NCI-H226 (cell line): ENCODE data around the gene CCDC142.
"Not testable (repeated sequence)": the region's sequence is repeated elsewhere in the genome, so short reads cannot be mapped to it uniquely, and the experiment has no call there.

ENCODE experiments used
- DNase-seq: peaks from one replicate; pipeline ENCODE4 v3.0.0-alpha.2; 2015

The CCDC142 gene

DNA sequence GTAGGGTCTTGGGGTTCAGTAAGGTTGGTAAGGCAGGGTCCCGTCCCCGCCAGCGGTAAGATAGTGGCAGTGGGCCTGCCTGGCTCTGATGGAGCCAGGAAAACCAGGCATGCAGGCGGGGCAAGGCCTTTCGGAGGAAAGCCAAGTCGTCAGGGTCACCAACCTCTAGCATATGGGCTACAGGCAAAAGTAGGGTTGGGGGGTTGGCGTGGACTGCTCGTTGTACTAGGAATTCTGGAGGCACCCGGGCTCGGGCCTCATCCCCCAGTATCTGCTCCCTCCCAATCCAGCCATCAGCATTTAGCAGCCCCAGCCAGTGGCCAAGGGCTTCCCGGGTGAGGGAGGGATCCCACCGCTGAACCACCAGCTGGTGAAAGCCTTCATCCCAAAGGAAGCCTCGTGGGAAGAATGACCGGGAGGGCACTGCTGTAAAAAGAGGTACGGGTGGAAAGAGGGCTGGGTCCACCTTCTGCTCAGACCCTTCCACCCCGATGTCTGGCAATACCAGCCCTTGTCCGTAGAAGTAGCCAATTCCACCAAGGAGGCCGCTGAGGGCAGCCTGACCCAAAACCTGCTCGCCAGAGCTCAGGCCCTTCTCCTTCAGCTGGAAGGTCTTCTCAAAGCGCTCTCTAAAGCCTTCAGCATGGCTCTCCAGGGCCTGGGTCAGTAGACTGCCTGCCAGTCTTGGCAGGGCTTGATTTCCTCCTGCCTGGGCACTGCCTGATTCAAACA lies 20.6 kb downstream of the CCDC142 start:
- DNase-seq = no peak

DNA sequence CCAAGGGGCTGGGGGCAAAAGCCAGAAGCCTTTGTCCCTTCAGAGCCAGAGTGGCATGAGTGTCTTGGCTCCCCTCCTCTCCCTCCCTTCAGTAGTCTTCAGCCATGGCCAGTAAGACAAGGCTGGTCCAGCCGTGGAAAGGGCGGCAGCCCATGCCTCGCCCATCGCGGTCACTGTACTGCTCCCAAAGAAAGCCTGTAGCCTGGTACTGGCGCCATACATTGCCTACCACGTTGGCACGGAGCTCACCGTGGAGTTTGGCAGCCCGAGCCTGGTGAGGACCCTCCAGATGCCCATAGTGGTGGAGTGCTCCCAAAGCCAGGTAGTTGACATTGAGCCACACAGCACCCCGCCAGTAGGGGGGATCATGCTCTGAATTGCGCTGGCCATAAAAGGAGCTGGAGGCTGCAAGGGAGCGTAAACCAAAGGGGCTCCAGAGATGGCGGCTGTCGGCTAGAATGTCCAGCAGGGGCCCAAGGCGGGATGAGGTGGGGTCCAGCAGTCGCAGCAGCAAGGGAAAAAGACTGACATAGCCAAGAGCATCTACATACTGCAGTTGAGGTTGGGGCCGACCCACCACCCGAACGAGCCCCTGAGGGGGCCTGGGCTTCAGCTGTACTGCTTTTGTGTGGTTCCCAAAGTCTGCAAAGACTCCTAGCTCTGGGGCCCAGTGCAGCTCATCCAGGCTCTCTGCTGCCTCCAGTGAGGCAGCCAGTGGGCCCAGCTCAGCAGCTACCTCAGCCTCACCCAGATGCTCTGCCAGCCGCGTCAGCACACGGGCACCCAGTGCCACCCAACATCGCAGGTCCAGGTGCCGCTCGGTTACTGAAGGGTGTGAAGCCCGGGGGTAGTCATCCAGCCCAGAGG lies 21.4 kb downstream of the CCDC142 start:
- DNase-seq = no peak

DNA sequence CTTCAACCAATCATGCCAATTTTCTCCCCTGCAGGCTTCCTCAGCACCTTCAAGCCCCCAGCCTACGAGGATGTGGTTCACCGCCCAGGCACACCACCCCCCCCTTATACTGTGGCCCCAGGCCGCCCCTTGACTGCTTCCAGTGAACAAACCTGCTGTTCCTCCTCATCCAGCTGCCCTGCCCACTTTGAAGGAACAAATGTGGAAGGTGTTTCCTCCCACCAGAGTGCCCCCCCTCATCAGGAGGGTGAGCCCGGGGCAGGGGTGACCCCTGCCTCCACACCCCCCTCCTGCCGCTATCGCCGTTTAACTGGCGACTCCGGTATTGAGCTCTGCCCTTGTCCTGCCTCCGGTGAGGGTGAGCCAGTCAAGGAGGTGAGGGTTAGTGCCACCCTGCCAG lies 22.6 kb downstream of the CCDC142 start:
- not testable (repeated sequence) for DNase-seq

DNA sequence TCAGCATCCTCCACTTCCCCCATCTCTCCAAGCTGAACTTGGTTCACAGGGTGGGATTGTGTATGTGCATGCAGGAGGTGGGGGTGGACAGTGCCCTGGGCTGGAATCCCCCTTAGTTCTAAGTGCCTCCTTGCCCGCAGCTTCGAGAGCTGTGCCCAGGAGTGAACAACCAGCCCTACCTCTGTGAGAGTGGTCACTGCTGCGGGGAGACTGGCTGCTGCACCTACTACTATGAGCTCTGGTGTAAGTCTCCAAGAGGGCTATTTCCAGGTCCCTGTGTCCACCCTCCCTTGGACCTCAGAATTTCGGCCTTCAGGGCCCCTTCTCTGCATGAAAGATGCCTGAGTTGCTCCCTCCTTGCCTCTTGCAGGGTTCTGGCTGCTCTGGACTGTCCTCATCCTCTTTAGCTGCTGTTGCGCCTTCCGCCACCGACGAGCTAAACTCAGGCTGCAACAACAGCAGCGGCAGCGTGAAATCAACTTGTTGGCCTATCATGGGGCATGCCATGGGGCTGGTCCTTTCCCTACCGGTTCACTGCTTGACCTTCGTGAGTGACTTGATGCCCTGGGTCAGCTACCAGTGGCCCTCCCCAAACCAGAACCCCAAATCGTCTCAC lies 23.2 kb downstream of the CCDC142 start:
- DNase-seq = not testable (repeated sequence)

GRCh38 chr2:74458938-74459363 lies 23.8 kb downstream of the CCDC142 start:
- DNase-seq = no peak

DNA sequence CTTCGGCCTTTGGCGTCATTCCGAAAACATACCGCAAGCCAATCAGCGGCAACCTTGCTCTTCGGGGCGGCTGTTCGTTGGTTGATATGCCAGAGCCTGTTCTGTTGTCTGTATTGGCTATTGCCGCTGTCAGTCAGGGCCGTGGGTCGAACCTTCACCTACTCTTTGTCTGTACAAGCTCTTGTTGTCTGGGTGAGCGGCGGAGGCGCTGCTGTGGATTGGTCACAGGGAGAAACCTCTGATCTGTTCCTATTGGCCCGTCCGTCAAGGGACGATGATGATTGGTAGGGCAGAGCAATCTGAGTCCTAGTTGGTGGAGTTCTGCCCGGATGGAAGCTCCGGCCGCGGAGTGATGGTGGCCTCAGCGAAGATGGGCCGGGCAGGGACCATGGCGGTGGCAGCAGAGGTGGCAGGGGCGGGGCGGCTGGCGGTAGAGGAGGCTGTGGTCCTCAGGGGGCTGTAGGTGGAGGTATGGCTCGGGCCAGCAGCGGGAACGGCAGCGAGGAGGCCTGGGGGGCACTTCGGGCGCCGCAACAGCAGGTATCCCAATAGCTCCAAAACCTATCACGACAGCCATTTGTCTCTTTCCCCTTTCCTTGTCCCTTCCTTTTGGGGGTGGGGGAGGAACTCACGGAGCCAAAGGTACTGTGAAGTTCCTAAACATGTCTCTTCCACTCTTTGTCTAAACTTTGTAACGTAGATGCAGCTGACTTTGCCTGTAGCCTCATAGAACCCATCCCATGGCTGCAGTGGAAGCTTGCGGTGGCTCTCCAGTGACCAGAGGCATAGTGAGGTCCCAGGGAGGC lies 24.5 kb downstream of the CCDC142 start, which contains the start of gene WBP1:
Gene WBP1, plus strand, starts transcription at position 307 of the 806 bp plus-strand sequence. Its CDS starts 165 bp downstream, at position 472.
- DNase-seq = peak; percentile 100

DNA sequence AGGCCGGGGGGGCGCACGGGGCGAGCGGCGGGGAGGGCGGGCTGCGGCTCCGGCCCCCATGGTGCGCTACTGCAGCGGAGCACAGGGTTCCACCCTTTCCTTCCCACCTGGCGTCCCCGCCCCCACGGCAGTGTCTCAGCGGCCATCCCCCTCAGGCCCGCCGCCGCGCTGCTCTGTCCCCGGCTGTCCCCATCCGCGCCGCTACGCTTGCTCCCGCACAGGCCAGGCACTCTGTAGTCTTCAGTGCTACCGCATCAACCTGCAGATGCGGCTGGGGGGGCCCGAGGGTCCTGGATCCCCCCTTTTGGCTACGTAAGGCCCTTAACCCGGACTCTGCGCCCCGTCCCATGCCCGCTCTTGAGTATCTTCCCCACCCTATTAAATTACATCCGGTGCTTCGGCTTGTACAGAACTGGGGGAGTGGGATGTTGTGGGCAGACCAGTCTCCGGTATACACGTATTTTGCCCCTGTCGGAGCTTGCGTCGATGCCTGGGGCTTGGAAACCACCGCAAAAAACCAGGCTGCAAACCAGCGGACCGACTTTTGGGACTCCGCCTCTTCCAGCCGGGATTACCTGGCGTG lies 25.2 kb downstream of the CCDC142 start:
- no peak for DNase-seq

GRCh38 chr2:74457129-74457548 lies 25.7 kb downstream of the CCDC142 start:
- no peak for DNase-seq

GRCh38 chr2:74454654-74455511 lies 27.9 kb downstream of the CCDC142 start, which contains the start of gene INO80B:
INO80B (plus strand) TSS chr2:74455087; CDS start chr2:74455117, 30 bp downstream.
- DNase-seq = peak; percentile 87

- DNase-seq = no peak
These were observed 32.1 kb downstream of the CCDC142 start for GRCh38 chr2:74450570-74451190.

- DNase-seq = no peak
These were observed 34.0 kb downstream of the CCDC142 start for GRCh38 chr2:74448771-74449170.

- DNase-seq = no peak
These were observed 35.4 kb downstream of the CCDC142 start for GRCh38 chr2:74447230-74447999.

- DNase-seq = no peak
These were observed 38.1 kb downstream of the CCDC142 start for GRCh38 chr2:74444498-74445318.

DNA sequence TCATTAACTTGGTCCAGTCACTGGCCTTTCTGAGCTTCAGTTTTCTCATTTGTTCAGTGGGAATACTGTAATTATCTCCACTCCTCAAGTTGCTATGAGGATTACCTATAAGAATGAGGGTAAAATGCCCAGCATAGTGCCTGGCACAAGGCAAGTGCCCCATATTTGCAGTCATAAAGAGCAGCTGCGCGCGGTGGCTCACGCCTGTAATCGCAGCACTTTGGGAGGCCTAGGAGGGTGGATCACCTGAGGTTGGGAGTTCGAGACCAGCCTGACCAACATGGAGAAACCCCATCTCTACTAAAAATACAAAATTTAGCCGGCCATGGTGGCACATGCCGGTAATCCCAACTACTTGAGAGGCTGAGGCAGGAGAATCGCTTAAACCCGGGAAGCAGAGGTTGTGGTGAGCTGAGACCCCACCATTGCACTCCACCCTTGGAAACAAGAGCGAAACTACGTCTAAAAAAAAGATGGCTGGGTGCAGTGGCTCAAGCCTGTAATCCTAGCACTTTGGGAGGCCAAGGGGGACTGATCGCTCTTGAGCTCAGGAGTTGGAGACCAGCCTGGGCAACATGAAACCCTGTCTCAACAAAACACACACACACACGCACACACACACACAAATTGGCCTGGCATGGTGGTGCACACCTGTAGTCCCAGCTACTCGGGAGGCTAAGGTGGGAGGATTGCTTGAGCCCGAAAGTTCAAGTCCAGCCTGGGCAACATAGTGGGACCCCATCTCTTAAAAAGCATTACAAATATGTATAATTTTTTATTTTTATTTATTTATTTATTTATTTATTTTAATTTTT lies 40.1 kb downstream of the CCDC142 start:
- not testable (repeated sequence) for DNase-seq

DNA sequence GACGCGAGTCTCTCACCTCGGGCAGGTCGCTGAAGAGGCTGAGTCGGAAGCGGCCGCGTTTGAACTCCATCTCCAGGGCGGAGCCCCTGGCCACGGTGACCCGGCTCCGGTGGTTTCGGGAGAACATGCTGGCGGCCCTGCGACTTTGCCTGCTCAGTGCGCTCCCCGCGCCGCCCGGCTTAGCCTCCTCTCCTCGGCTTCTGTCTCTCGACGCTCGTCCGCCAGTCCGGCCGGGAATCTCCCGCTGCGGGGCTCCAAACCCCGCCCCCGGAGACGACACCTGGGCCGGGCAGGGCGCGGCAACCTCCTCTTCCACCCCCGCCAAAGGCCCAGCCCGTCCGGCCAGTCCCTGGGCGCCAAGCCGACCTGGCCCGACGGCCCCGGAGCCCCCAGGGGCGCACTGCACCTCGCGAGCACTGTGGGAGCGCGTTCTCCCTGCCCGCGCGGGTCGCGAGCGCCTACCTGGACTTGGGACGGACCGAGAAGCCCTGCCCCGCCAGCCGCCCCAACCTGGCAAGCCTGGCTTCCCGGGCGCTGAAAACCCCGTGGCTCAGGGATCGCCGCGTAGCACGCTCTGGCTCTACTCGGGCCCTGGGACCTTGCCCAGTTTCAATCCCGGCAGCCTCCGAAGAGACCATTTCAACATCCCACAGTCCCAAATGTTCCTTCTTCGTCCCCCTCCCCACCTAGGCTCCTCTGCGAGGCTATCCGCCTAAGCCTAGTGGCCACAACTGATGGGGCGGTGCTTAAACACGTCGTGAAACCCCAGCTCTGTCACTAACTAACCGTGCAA lies 40.9 kb downstream of the CCDC142 start, which contains the start of gene RTKN:
Gene RTKN, minus strand, starts transcription at position 248 of the 793 bp plus-strand sequence. Its CDS starts 121 bp downstream, at position 127.
- DNase-seq = no peak

- no peak for DNase-seq
These were observed 41.6 kb downstream of the CCDC142 start for GRCh38 chr2:74441170-74441689.
